GM19240 (cell line): ENCODE data around the gene GNB5.
"Not testable (repeated sequence)": the region's sequence is repeated elsewhere in the genome, so short reads cannot be mapped to it uniquely, and the experiment has no call there.

Experiments
- DNase-seq: peaks from one replicate; pipeline ENCODE4 v3.0.0; 2011; ENCODE audit warnings: low spot score; ENCODE audit not compliant: insufficient read length

GNB5 gene

DNA sequence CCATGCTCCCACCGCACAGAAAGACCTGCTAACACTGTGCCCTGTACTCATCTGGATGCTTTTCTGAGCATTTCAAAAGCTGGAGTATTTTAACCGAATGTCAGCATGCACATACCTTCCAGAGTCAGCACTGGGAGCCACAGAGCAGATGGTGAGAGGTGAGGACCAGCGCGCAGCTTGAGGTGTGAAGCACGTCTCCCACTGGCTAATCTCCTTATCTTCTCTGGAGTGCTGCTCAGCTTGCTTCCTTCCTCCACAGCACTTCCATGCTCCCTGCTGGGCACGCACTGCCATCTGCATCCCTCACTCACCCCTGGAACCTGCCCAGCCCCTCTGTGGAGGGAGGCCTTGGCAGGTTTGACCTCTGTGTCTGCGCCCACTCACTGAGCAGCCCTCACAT, at the start of gene GNB5:
Gene GNB5 (minus strand): TSS at position 186 of the 400 bp plus-strand sequence. CDS start 6,716 bp downstream, outside the sequence.
- no peak for DNase-seq

DNA sequence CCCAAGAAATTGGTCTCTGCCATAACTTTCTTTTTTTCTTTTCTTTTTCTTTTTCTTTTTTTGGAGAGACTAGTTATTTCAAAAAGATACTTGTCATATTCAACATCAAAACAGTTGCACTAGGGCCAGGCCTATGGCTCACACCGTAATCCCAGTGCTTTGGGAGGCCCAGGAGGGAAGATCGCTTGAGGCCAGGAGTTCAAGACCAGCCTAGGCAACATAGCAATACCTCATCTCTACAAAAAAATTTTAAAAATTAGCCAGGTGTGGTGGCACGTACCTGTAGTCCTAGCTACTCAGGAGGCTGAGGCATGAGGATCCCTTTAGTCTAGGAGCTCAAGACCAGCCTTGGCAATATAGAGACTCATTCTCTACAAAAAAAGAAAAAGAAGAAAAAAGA, 49.0 kb upstream of the GNB5 start:
- DNase-seq = no peak

DNA sequence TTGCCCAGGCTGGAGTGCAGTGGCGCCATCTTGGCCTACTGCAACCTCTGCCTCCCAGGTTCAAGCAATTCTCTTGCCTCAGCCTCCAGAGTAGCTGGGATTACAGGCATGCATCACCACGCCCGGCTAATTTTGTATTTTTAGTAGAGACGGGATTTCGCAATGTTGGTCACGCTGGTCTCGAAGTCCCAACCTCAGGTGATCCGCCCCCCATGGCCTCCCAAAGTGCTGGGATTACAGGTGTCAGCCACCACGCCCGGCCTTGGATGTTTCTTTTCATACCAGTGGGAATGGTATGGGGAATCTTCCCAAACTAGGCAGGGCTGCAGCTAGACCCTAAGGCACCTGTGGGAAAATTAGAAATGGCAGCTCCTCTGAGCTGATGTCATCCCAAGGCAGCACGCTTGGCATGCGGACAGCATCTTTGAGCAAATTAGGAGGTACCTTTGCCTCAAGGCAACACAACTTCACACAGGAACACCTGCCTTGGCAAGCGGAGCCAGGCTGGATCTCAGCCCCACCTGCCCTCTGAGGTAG, 47.9 kb upstream of the GNB5 start:
- not testable (repeated sequence) for DNase-seq

DNA sequence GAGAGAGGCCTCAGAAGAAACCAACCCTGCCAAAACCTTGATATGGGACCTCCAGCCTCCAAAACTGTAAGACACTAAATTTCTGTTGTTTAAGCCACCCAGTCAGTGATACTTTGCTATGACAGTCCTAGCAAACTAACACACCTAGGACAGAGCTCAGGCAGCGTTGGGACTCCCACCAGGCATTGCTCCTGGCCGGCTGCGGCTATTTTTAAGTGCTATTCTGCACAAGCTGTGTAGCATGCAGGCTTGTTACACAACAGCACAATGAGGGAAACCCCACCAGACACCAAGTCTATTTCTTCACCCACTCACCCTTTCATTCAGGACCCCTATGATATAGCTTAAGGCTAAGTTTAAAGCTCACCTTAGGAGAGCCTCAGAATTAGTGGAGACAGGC, 47.0 kb upstream of the GNB5 start:
- no peak for DNase-seq

DNA sequence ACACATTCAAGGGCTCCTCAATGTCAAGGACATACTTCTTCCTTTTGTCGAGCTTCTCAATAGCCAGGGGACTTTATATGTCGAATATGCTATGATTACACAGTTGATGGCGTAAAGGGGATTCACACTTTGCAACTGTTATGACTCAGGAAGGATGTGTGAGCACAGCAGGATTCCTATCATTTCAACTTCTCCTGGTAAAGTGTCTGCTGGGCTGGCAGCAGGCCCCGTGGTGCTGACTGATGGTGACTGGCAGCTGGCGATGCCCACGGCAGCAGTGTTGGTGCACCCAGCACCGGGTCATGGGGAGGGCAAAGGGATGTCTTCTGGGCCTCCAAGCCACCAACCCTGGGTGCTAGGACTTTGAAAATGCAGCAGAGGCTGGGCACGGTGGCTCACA, 44.8 kb upstream of the GNB5 start:
- DNase-seq = no peak

DNA sequence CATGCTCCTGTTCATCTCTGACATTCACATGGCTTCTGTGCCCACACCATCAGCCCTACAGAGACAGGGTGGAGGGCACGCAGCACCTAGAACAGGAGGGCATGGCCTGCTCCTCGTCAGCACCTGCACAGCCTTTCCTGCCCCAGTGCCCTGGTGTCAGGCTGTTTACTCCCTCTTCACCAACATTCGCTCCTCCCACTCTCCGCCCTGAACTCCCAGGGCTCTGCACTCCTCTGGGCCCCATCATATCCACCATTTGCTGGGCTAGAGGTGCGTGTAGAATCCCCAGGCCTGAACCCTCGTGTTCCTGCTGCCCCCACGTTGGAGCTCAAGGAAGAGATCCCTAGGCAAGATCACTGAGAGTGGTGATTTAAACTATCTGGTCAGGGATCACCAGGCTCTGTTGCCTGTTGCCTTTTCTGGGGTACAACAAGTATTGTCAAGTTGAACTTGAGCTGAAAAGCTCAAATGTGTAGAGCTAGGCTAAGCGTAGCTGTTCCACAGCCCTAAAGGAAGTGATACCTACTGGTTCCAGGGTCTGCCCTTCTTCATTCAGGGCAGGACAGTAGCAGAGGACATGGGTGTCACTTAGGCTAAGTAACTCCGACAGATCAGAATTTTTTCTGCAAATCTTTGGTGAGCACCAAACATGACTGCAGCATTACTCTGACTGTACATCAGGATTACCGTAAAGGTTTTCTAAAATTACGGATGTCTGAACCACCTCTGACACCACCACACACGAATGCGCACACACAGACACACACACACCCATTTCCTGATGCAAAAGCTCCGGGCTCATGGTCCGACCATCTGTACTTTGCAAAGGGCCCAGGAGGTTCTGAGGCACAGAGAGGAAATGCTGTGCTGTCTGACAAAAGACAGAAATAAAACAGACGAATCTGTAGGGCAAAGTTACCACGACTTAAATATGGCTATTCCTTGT, 43.7 kb upstream of the GNB5 start:
- DNase-seq = no peak

DNA sequence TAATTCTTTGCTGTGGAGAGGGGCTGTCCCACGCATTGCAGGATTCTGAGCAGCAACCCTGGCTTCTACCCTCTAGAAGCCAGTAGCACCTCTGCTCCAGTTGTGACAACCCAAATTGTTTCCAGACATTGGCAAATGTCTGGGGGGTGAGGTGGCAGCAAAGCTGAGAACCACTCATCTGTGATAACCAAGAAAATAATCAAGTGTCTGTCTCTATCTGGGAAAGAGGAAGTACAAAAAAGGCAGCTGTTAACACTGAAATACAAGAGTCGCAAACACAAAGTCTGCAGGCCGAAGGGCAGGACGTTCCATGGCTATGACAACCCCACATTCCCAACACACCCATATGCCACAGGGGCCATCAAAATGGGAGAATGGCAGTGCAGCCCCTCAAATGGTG, 42.2 kb upstream of the GNB5 start:
- no peak for DNase-seq

DNA sequence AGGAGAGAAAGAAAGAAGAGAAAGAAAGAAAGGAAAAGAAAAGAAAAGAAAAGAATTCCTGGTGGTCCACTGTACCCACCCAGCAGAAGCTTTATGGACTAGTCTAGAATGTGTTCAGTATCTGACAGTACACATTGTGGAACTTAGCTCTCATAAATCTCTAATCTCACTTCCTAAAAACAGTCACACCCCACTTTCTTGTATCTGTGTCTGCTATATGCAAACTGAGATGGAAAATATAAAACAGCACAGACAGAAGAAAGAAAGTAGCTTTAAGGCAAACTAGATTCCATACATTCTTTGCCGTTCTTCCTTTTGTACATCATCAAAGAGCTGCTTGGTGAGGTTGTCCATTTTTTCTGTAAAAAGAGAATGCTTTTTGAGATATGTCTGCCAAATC, 41.1 kb upstream of the GNB5 start:
- DNase-seq = no peak

DNA sequence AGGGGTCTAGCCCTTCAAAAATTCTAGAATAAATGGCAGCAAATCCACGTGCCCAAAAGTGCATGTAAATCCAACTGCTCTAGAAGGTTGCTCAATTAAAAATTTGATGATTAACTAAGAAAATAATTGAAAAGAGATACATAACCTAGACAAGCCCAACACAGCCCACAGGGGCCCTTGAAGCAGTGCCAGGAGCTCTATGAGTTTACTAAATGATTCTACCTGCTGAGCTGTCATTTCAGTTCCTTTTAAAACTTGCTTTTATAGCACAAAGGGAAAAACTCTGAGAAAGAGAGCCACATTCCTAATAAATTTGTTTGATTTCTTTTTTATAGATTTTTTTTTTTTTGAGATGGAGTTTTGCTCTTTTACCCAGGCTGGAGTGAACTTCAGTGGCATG, 38.9 kb upstream of the GNB5 start:
- no peak for DNase-seq

DNA sequence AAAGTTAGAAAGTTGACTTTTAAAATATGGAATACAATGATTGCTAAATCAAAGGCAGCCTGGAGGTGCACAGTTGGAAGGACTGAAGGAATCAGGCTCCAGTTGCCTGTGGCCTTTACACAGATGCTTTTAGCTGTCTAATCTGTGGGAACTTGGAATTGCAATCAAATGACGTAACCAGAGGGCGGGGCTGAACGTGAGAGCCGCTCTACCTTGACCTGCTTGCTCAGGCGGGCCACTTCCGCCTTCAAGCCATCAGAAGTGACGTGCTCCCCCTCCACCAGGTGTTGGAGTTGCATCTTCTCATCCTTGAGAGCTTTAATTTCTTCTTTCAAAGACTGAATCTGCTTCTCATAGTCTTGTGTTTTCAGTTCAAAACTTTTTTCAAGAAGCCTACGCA, 37.7 kb upstream of the GNB5 start:
- DNase-seq = no peak

DNA sequence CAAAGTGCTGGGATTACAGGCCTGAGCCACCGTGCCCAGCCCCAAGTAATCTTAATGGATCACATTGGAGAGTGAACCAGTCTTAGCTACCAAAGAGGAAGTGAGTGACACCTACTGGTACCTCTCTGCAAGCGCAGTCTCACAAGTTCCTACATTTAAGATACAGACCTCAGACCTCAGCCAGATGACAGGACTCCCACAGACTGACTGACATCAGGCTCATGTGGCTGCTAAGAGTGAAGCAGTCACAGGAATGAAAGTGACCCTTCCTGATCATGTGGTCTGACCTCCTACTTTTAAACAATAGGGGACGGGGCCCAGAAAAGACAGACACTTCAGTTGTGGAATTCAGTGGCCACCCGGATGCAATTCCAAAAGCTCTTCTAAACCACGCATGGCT, 36.3 kb upstream of the GNB5 start:
- peak; percentile 29 for DNase-seq

DNA sequence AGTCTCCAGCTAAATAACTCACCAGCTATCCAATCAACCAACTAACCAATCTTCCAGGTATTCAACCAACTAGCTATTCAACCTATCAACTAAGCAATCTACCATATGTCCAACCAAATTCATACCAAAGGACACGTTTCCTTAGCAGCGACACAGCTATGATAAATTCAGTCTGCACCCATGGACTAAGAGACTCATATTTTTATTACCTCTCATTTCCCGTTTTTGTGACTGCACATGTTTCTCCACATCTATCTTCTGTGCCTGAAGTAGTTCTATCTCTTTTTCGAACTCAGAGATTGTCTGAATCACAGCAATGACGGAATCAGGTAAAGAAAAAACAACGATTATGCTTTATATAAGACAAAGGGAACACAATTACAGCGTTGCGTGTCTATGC, 34.0 kb upstream of the GNB5 start:
- DNase-seq = no peak

DNA sequence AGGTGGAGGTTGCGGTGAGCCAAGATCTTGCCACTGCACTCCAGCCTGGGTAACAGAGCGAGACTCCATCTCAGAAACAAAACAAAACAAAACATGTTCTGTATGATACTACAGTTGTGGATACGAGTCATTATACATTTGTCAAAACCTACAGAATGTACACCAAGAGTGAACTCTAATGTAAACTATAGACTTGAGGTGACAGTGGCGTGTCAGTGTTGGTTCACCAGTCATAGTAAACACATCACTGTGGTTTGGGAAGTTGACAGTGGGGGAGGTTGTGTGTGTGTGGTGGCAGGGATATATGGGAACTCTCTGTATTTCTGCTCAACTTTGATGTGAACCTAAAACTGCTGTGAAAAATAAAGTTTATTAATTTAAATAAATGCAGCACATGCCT, 33.0 kb upstream of the GNB5 start:
- DNase-seq = no peak

DNA sequence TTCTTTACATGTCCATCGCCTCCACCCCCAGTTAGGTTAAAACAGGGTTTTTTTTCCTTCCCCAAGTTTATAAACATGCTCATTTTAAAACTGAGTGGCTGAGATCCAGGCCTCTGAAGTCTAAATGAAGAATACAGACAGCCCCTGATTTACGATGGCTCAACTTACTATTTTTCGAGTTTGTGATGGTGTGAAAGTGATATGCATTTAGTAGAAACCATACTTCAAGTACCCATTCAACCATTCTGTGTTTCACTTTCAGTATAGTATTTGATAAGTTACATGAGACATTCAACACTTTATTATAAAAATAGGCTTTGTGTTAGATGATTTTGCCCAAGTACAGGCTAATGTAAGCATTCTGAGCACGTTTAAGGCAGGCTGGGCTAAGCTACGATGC, 30.5 kb upstream of the GNB5 start:
- DNase-seq = no peak

DNA sequence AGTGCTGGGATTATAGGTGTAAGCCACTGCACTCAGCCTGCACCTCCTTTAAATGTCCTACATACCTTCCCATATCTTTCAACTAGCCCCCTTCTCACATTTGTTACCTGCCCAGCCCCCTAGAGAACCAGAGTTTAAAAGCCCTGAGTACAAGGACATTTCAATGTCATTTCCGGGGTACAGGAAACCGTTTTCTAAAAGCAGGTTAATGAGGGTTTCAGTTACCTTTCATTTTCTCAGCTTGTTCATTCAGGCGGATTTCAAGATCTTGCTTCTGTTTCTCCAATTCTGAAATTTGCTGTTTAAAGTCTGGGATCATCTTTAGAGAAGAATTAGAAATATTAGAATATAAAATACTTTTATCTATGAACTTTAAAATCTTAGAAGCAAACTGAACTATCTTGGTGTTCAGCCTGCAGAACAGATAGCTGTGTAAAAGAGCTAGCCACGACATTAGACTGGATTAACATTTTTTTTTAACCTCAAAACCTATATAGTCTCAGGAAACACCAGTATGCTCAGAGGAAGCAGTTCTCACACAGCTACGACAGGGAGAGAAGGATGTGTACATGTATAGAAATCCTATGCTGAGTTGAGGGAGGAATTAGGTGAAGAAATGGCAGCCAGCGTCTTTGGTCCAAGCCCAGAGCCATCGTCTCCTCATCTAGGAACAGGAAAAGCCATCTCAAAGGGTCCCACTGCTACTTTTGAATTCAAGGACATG, 29.9 kb upstream of the GNB5 start:
- no peak for DNase-seq

DNA sequence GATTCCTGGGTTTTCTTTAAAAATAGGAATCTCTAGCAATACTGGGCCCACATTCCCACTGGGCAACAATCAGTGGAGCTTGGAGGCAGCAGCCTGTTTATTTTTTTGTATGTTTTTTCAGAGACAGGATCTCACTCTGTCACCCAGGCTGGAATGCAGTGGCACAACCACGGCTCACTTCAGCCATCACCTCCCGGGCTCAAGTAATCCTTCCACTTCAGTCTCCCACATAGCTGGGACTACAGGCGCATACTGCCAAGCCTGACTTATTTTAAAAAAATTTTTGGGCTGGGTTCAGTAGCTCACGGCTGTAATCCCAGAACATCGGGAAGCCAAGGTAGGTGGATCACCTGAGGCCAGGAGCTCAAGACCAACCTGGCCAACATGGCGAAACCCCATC, 29.1 kb upstream of the GNB5 start:
- DNase-seq = no peak

DNA sequence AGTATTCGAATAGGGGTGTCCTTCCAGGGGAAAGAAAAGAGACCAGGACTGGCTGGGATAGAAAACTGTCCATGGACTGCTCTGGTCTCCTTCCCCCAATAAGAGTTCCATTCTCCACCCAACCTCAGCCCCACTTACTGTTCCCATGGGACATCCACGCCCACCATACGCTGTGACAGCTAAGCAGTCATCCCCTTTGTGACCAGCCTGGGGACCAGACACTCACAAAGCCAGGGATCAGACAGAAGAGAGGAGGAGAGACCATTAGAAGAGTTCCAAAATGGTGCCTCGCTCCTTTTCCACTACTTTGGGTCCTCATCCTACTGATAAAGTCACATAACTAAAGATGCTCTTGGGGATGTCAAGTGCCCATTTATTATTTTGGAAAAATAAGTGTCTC, 27.6 kb upstream of the GNB5 start:
- DNase-seq = no peak

DNA sequence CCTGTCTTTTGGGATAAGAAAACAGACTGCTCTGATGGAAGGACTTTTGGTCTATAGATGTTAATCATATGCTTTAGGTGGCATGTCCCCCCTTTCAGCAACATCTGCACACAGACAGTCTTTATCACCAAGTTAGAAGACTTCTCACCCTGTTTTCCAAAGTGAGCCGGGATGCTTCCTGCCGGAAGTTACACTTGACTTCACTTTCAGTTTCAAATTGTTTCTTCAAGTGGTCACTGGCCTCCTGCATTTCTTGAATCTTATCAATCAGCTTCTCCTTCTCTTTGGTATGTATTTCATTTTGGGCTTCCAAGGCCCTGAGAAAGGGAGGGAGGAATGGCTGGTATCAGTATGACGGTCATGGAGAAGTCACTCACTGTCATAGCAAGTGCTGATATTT, 27.2 kb upstream of the GNB5 start:
- no peak for DNase-seq

DNA sequence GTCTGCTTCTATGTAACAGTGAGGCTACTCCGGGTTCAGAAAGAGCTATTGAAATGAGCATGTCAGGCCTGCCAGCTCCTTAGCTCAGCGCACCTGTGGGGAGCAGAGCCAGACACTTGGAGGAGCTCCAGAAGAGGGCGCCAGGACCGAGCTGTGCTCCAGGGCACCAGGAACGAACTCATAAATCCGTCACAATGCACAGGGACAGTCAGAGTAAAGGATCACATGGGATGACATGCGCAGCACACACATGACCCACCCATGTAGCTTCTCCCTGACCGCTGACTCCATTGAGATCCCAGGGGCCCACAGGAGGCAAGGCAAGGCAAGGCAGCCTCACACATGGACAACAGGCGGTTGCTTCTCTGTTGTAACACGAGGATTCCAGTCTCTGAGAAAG, 26.0 kb upstream of the GNB5 start:
- DNase-seq = no peak

DNA sequence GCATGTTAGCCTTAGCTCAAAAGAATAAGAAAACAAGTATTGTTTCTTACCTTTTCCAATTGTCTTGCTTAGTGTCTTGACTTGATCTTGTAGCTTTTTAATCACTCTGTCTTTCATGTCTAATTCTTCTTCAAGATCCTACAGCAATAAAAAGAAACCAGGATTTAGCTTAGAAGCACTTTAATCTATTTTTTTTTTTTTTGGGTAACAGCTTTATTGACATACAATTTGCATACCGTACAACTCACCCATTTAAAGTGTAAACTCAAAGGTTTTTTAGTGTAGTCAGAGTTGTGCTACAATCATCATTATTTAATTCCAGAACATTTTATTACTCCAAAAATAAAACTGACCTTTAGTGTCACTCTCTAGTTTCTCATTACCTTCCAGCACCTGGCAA, 23.4 kb upstream of the GNB5 start:
- no peak for DNase-seq

DNA sequence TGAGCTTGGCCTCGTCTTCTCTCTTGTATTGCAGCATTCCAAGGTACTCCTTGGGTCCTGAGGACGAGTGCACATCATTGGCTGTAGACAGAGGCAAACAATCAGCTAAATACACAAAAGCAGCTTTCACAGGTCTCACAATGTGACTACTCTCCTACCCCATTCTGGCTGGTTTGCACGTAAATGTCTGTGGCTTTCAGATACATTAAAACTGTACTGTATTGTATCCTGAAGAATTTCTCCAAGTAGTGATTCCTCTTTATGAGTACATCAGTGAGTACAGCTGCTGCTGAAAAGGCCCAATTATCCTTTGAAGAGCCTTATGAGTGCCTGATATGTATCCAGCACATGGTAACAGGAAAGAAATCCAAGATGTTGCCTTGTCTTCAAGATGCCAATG, 22.0 kb upstream of the GNB5 start:
- DNase-seq = no peak

DNA sequence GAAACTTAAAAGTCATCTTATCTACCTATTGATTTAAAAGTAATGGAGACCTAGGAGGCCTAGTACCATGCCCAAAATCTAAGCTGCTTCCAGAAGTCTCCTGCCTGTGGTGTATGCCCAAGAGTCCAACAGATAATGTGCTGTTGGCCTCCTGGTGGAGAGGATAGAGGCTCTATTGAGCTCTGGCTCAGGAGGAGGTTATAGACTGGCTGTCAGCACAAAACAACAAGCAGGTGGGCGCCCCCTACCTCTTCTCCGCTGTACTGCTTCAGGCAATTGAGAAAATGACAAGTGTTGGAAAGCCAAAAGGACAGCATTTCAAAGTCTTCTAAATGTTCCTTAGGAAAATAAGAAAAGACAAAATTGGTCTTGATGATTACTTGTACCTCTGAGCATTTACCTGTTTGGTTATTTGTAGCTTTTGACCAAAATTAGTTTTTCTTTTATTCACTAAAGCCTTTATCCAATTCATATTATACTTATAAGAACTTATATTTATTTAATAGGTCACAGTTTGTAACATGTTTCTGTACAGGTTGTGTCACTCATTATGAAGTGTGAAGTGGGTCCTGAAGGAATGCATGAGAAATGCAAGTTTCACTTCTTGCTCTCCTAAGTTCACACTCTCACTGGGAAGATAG, 17.2 kb upstream of the GNB5 start:
- DNase-seq = peak; percentile 52
